ENCODE measurements around the gene CPXM2. TPM values are rescaled to one million over a fixed set of nuclear protein-coding genes. Genes with fewer than 3 reads are reported as not detected.

Gene CPXM2
- polyA plus RNA-seq, 1 of the 3 experiments (the other 2 are of a cell fraction) = not detected

DNA sequence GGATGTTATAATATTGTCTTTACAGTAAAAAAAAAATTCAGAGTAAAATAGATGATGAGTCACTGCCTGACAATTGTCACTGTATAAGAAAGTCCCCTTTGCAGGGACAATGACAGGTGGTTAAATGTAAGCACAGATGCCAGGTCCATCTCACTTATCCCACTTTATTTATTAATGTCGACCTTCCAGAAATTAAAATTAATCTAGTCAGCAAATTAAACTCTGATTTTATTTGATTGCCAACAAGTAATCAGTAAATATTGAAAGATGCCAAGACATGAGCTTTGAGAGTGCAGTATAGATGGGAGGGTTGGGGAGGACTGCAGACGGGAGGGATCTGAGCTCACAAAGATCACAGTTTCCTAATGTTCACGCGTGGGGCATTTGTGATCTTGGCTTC is 50.9 kb downstream of the CPXM2 start (continued):
- TF ChIP-seq SMC3 (IDR thresholded peaks at IDR 0.05; ENCODE audit: low read depth, low read length) (no peak), TEAD4 (IDR thresholded peaks at IDR 0.05; ENCODE audit: borderline replicate concordance, insufficient read depth) (no peak), GATA2 (CRISPR knock-in tag; IDR thresholded peaks at IDR 0.05) (no peak), EZH2phosphoT487 (IDR thresholded peaks at IDR 0.05; ENCODE audit: borderline replicate concordance, low read depth) (no peak)

DNA sequence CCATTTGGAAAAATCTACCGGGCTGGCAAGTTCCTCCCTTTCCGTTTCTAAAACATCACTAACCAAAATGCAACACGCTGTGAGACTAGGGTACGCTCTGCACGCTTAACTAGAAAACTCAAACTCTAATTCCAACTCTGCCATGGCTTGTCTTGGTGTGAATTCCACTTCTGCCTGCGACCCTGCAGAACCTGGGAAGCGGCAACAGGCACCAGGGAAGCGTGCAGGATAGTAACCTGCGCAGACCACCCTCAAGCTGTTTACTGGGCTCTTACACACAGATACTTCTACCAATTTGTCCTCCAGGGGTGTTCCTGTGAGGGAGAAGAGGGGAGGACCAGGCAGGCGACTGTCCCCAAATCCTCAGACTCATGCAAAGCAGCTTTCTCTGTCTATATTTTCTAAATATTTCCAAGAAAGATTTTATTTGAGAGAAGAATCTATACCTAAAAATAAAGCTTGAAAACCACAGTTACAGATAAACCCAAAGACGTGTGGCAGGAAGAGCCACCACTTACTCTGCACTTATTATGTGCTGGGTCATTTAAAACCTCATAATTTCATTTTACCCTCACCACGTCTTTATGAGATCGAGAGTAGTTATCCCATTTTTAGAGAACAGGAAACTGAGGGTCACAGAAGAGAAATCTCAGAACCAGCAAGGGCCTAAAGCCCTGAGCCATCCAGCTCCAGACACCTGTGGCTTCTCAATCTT is 52.9 kb downstream of the CPXM2 start:
- Histone ChIP-seq H4K20me1 (ENCODE audit: insufficient read depth) (no peaks in the 10 kb centered on the region), H3F3A (replicated peaks; ENCODE audit: insufficient read depth) (no peaks in the 10 kb centered on the region), H3K4me2 (no peak overlapping the region), H3K36me3 (replicated peaks in 1 of 2; ENCODE audit: control insufficient read depth in 1 of 2, insufficient read depth in 2 of 2, low read length in 1 of 2) (no peaks in the 10 kb centered on the region), H3K9me2 (no peaks in the 10 kb centered on the region), H3K79me2 (ENCODE audit: insufficient read depth) (no peaks in the 10 kb centered on the region), H3K9me3 (no peaks in the 10 kb centered on the region), H3K9ac (no peak overlapping the region), H3K4me1 (ENCODE audit: control insufficient read depth in 1 of 2, insufficient read depth in 2 of 2, low read depth in 1 of 2, low read length in 1 of 2) (no peaks in the 10 kb centered on the region), H3K4me3 (ENCODE audit: low read depth in 2 of 2, low read length in 1 of 2) (no peak overlapping the region), H2AFZ (ENCODE audit: low read depth) (no peak overlapping the region), H3K27me3 (ENCODE audit: insufficient read depth) (no peaks in the 10 kb centered on the region), H3K27ac (ENCODE audit: low read depth in 2 of 2, low read length in 1 of 2) (no peak overlapping the region)
- WGBS (ENCODE audit: low lambda C conversion rate) = 39% methylated on average over 12 of the region's 13 CpGs
- TF ChIP-seq MXI1 (IDR thresholded peaks at IDR 0.05; ENCODE audit: low read depth, low read length) (no peak), GABPA (IDR thresholded peaks at IDR 0.05; ENCODE audit: low read depth) (no peak), EP300 (IDR thresholded peaks at IDR 0.05; ENCODE audit: borderline replicate concordance in 1 of 2, low read depth in 1 of 2, low read length in 1 of 2) (no peak)
- POLR2A ChIA-PET = no interaction called here
- no peak for DNase-seq
- CTCF ChIA-PET = interaction anchor here (1.4 kb wide), 1 partner anchor 12 kb away, joined by 3 read pairs; no protein-coding TSS in a partner anchor

- Histone ChIP-seq H2AFZ (ENCODE audit: low read depth) (no peak overlapping the region), H3K27me3 (ENCODE audit: insufficient read depth) (no peaks in the 10 kb centered on the region), H3K9ac (no peak overlapping the region), H3K79me2 (ENCODE audit: insufficient read depth) (no peaks in the 10 kb centered on the region), H4K20me1 (ENCODE audit: insufficient read depth) (no peaks in the 10 kb centered on the region), H3K4me3 (ENCODE audit: low read depth in 2 of 2, low read length in 1 of 2) (no peak overlapping the region), H3K4me2 (no peak overlapping the region), H3K4me1 (ENCODE audit: control insufficient read depth in 1 of 2, insufficient read depth in 2 of 2, low read depth in 1 of 2, low read length in 1 of 2) (no peaks in the 10 kb centered on the region), H3K9me2 (no peaks in the 10 kb centered on the region), H3K9me3 (no peaks in the 10 kb centered on the region), H3F3A (replicated peaks; ENCODE audit: insufficient read depth) (no peaks in the 10 kb centered on the region), H3K27ac (ENCODE audit: low read depth in 2 of 2, low read length in 1 of 2) (no peak overlapping the region), H3K36me3 (replicated peaks in 1 of 2; ENCODE audit: control insufficient read depth in 1 of 2, insufficient read depth in 2 of 2, low read length in 1 of 2) (no peaks in the 10 kb centered on the region)
- ChIA-PET POLR2A (no interaction called here), CTCF (interaction anchor here (1.4 kb wide), 1 partner anchor 11 kb away, joined by 3 read pairs; no protein-coding TSS in a partner anchor)
- TF ChIP-seq, protein P1, sequence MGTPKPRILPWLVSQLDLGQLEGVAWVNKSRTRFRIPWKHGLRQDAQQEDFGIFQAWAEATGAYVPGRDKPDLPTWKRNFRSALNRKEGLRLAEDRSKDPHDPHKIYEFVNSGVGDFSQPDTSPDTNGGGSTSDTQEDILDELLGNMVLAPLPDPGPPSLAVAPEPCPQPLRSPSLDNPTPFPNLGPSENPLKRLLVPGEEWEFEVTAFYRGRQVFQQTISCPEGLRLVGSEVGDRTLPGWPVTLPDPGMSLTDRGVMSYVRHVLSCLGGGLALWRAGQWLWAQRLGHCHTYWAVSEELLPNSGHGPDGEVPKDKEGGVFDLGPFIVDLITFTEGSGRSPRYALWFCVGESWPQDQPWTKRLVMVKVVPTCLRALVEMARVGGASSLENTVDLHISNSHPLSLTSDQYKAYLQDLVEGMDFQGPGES (IDR thresholded peaks at IDR 0.05; ENCODE audit: low read depth, low read length) = no peak
- TF ChIP-seq YY1 (IDR thresholded peaks at IDR 0.05; ENCODE audit: low read depth) = no peak
- TF ChIP-seq RAD21 (IDR thresholded peaks at IDR 0.05; ENCODE audit: low read length) = no peak
- no peak for TF ChIP-seq MXI1 (IDR thresholded peaks at IDR 0.05; ENCODE audit: low read depth, low read length)
- no peak for TF ChIP-seq RXRA (IDR thresholded peaks at IDR 0.05; ENCODE audit: borderline replicate concordance, low read depth)
- TF ChIP-seq RCOR1 (IDR thresholded peaks at IDR 0.05; ENCODE audit: low read length) = no peak
- no peak for TF ChIP-seq JUND (IDR thresholded peaks at IDR 0.05)
- TF ChIP-seq, protein P2, sequence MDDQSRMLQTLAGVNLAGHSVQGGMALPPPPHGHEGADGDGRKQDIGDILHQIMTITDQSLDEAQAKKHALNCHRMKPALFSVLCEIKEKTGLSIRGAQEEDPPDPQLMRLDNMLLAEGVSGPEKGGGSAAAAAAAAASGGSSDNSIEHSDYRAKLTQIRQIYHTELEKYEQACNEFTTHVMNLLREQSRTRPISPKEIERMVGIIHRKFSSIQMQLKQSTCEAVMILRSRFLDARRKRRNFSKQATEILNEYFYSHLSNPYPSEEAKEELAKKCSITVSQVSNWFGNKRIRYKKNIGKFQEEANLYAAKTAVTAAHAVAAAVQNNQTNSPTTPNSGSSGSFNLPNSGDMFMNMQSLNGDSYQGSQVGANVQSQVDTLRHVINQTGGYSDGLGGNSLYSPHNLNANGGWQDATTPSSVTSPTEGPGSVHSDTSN (IDR thresholded peaks at IDR 0.05) = no peak
- TF ChIP-seq CTCF (IDR thresholded peaks at IDR 0.05) = no peak
- no peak for TF ChIP-seq GABPA (IDR thresholded peaks at IDR 0.05; ENCODE audit: low read depth)
- no peak for TF ChIP-seq NFIC (IDR thresholded peaks at IDR 0.05; ENCODE audit: borderline replicate concordance)
- no peak for TF ChIP-seq USF2 (IDR thresholded peaks at IDR 0.05; ENCODE audit: borderline replicate concordance, low read depth, low read length)
- no peak for TF ChIP-seq EP300 (IDR thresholded peaks at IDR 0.05; ENCODE audit: borderline replicate concordance in 1 of 2, low read depth in 1 of 2, low read length in 1 of 2)
- no peak for TF ChIP-seq TAF1 (IDR thresholded peaks at IDR 0.05; ENCODE audit: borderline replicate concordance, low read depth, low read length)
- TF ChIP-seq SMC3 (IDR thresholded peaks at IDR 0.05; ENCODE audit: low read depth, low read length) = no peak
- DNase-seq = no peak
- WGBS (ENCODE audit: low lambda C conversion rate) = 42% methylated on average over 6 of the region's 6 CpGs
Observed at GRCh38 chr10:123837756-123838155, 53.9 kb downstream of the CPXM2 start.

All from SK-N-SH (cell line).